ENCODE measurements around the gene PLGRKT.

DNA sequence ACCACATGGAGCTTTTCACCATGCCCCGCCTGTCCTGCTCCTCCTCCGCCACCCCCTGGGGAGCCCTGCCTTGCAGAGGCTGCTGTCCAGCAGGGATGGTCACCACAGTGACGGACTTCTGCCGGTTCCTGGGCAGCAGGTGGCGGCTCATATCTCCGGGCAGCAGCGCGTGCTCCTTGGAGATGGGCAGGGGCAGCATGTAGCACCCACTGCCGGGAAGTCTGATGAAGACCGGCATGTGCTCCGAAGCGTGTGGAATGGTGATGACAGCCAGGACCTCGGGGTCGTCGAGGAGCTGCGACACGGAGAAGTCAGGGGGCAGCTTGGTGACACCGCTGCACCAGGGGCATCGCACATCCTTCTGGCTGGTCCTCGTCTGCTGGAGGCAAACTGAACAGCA is 19.2 kb downstream of the PLGRKT start:
- TF ChIP-seq, protein P1, sequence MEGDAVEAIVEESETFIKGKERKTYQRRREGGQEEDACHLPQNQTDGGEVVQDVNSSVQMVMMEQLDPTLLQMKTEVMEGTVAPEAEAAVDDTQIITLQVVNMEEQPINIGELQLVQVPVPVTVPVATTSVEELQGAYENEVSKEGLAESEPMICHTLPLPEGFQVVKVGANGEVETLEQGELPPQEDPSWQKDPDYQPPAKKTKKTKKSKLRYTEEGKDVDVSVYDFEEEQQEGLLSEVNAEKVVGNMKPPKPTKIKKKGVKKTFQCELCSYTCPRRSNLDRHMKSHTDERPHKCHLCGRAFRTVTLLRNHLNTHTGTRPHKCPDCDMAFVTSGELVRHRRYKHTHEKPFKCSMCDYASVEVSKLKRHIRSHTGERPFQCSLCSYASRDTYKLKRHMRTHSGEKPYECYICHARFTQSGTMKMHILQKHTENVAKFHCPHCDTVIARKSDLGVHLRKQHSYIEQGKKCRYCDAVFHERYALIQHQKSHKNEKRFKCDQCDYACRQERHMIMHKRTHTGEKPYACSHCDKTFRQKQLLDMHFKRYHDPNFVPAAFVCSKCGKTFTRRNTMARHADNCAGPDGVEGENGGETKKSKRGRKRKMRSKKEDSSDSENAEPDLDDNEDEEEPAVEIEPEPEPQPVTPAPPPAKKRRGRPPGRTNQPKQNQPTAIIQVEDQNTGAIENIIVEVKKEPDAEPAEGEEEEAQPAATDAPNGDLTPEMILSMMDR (conservative IDR thresholded peaks at IDR 0.05; ENCODE audit: low read depth, low read length): no peak
- no peak for TF ChIP-seq EZH2 (IDR thresholded peaks at IDR 0.05; ENCODE audit: borderline replicate concordance, low read depth, low read length, poor library complexity, severe bottlenecking)
